HG03045 (cell line): Measurements from ENCODE around the gene FGD4.

Experiments
- ATAC-seq: cut with Tn5 transposase; IDR thresholded peaks from one replicate; pipeline ENCODE4 v1.9.1; 2021; ENCODE audit warnings: mild to moderate bottlenecking, moderate library complexity; ENCODE audit not compliant: unreplicated experiment

The FGD4 gene

GRCh38 chr12:32454075-32454474 is 54.7 kb downstream of the FGD4 start:
- no peak for ATAC-seq

GRCh38 chr12:32454866-32455265 is 55.5 kb downstream of the FGD4 start:
- ATAC-seq, result no peak

GRCh38 chr12:32455607-32456071 is 56.3 kb downstream of the FGD4 start:
- no peak for ATAC-seq

GRCh38 chr12:32457251-32458025 is 58.1 kb downstream of the FGD4 start:
- no peak for ATAC-seq

GRCh38 chr12:32460638-32461037 is 61.3 kb downstream of the FGD4 start:
- ATAC-seq, result no peak

- no peak for ATAC-seq
Measured at GRCh38 chr12:32462908-32463307, 63.5 kb downstream of the FGD4 start.

- ATAC-seq, result no peak
Measured at GRCh38 chr12:32466187-32466586, 66.8 kb downstream of the FGD4 start.

- no peak for ATAC-seq
Measured at GRCh38 chr12:32466986-32467711, 67.8 kb downstream of the FGD4 start.

- no peak for ATAC-seq
Measured at GRCh38 chr12:32467959-32468863, 68.9 kb downstream of the FGD4 start.

- ATAC-seq, result no peak
Measured at GRCh38 chr12:32470936-32471470, 71.6 kb downstream of the FGD4 start.

- ATAC-seq, result no peak
Measured at GRCh38 chr12:32471591-32472001, 72.2 kb downstream of the FGD4 start.

GRCh38 chr12:32475724-32476123 is 76.4 kb downstream of the FGD4 start:
- no peak for ATAC-seq

- no peak for ATAC-seq
Measured at GRCh38 chr12:32476446-32476845, 77.1 kb downstream of the FGD4 start.

- no peak for ATAC-seq
Measured at GRCh38 chr12:32477714-32478113, 78.4 kb downstream of the FGD4 start.

- ATAC-seq, result no peak
Measured at GRCh38 chr12:32478166-32478565, 78.8 kb downstream of the FGD4 start.

- no peak for ATAC-seq
Measured at GRCh38 chr12:32478858-32479725, 79.7 kb downstream of the FGD4 start.

- no peak for ATAC-seq
Measured at GRCh38 chr12:32482226-32482625, 82.9 kb downstream of the FGD4 start.

GRCh38 chr12:32483499-32483898 is 84.1 kb downstream of the FGD4 start:
- ATAC-seq, result no peak

GRCh38 chr12:32483993-32484392 is 84.6 kb downstream of the FGD4 start:
- ATAC-seq, result no peak

GRCh38 chr12:32486158-32486557 is 86.8 kb downstream of the FGD4 start:
- ATAC-seq, result no peak
